Activated T-helper 1 cell treated with anti-CD3 and anti-CD28 coated beads, Interleukin-2, amount 50 U/mL, for 16 hours (primary cell): Measurements from ENCODE around the gene ZNF445.
"Not testable (repeated sequence)": the region's sequence is repeated elsewhere in the genome, so short reads cannot be mapped to it uniquely, and the experiment has no call there.

Source experiments
- DNase-seq, 2 donors: peaks; one replicate each; pipeline ENCODE4 v3.0.0-alpha.2; 2020; ENCODE audit warnings: low read depth in 1 of 2, low spot score in 1 of 2

The ZNF445 gene

DNA sequence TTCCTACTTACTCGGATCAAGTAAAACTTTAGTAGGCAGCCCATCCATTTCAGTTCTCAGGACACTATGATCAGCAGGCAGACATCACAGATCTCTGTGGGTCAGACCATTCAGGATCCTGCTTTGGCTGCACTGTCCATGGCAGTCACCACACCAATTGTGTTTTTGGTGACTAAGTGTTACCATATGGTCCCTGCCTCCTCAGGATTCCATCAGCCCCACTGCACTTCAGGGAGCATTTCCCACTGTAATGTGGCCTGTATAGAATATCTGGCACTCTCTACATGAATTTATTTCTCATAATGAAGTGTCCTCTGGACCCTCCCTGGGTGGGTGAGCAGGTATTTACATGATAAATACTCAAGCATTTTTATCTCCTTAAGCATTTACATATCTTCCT lies 41.3 kb downstream of the ZNF445 start:
- DNase-seq, result no peak

DNA sequence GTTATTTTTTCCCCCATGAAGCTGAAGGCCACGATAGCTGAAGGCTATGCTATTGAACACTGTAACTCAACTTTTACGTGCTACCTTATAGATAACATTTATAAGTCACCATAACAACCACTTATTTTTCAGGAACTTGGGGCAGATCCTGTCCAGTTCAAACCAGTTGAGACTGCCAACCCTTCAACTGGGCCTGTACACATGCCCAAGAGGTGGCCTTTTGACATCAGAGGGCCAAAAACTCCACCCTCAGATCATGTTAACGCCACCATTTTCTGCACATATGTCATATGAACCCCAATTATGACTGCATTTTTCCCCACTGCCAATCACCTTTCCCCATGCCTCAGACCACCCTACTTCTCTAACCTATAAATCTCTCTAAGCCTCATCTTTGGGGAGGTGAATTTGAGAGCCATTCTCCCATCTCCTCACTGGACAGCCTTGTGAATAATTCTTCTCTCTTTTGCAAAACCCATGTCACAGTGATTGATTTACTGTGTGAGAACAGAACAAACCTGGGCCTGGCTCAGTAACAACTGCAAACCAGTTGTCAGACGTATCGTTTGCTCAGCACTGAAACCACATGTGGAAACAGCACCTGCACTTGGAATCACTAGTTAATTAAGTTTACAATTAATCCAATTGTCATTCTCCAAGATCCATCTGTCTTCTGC lies 42.5 kb downstream of the ZNF445 start:
- no peak for DNase-seq

DNA sequence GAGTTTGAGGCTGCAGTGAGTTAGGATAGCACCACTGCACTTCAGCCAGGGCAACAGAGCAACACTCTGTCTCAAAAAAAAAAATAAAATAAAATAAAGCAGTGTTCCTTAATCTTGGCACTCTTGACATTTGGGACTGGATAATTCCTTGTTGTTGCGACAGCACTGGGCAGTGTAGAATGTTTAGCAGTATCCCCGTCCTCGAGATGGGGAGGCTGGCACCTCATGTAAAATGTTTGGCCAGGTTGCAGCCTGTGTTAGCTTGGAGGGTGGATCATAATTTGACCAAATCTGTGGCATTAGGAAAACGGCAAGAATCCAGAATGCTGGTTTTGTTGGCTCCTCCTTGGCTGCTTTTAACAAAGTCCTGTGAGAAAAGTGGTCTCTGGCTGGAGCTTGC lies 47.0 kb downstream of the ZNF445 start:
- DNase-seq, result no peak

DNA sequence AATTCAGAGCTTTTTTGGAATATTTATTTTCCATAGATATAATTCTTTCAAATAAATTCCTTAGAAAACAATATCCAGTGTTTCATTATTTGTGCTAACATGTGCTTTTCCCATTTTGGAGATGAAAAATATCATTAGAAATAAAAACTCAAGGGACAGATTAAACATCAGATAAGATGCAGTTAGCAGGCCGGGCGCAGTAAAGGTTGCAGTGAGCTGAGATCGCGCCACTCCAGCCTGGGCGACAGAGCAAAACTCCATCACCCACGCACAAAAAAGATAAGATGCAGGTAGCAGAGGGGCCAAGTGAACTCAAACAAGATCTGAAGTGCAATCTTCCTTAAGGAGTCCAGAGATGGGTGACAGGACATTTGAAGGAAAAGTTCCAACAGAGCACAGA lies 48.0 kb downstream of the ZNF445 start:
- DNase-seq, result no peak

DNA sequence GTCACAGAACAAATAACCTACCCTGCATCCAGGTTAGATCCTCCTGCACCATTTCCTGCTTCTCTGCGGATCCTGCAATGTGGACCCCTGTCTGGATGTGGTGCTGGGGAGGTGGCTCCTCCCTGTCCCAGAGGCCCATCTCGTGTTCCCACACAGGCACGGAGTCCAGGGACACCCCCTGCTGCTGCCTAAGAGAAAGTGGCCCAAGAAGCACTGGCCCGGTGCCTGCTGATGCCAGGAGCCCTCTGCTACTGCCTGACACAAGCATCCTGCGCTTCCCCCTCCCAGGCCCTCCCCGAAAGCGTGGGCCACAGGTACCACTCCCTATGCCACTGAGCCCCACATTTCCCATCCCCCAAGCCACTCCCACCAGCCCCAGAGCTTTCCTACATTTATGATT lies 48.6 kb downstream of the ZNF445 start:
- DNase-seq, result no peak

DNA sequence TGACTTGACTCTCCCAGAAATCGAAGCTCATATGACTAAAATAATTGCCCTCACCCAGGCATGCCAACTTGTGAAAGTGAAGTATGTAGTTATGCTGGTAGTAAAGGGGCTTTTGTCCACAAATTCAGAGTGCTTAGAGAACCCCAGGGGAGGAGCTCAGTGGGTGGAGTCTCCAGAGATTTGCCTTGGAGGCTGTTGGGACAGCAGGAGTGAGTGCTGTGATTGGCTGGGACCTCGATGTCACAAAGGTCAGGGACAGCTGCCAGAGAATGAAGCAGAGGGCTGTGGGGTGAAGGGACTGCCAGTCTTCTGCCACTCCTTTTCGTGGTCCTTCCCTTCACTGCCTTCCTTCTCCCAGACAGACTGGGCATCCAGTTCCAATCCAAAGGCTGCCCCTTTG lies 49.8 kb downstream of the ZNF445 start:
- no peak for DNase-seq

DNA sequence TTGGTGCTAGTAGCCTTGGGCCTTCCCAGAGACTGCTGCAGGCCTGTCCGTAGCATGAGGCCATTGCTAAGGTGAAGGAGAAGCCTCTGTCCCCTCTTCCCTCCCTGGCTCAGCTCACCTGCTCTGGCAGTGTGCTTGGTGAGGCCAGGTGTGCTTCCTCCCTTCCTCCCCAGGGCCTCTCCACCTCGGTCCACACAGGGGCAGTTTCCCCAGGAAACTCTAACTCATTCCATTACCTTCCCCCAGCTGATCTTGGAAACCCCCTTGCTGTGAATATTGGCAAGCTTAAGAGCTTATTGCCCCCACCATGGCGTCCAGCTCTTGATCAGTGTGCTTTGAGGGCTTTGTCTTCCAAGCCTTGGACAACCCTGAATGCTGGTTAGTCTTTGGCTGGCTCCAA lies 52.7 kb downstream of the ZNF445 start:
- DNase-seq, result no peak

DNA sequence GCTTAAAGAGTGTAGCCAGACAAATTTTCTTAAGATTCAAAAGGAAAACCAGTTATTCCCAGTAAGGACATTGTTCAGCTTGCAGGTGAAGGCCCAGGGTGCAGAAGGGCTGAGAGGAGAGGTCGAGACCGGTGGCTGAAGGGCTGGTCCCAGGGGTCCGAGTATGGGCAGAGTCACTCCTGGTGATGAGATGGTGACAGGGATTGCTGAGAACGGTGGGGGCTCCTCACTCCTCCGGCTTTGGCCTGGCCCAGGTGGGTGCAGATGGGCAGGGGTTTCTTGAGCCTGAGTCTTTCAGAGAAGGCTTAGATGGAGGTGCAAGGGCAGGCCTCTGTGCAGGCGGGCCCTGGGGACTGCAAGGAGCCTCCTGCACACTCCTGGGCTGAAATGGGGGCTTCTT lies 56.2 kb downstream of the ZNF445 start:
- DNase-seq, result no peak

DNA sequence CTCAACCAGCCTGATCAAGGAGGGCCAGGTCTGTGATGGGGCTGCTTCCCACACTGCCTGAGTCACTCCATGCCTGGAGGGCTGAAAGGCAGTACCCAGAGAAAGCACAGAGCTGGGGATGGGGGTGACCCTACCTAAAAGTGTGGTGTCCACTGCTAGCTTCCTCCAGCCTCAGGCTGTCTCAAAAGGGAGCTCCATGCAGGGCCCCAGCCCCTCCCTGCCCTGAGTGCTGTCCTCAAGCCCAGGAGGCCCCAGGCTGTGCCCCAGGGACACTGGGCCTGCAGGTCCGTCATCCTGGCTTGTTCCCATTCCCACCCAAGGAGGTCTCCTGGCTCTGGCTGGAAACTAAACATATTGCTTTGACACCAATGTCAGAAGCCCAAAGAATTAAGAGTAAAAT lies 56.8 kb downstream of the ZNF445 start:
- no peak for DNase-seq

DNA sequence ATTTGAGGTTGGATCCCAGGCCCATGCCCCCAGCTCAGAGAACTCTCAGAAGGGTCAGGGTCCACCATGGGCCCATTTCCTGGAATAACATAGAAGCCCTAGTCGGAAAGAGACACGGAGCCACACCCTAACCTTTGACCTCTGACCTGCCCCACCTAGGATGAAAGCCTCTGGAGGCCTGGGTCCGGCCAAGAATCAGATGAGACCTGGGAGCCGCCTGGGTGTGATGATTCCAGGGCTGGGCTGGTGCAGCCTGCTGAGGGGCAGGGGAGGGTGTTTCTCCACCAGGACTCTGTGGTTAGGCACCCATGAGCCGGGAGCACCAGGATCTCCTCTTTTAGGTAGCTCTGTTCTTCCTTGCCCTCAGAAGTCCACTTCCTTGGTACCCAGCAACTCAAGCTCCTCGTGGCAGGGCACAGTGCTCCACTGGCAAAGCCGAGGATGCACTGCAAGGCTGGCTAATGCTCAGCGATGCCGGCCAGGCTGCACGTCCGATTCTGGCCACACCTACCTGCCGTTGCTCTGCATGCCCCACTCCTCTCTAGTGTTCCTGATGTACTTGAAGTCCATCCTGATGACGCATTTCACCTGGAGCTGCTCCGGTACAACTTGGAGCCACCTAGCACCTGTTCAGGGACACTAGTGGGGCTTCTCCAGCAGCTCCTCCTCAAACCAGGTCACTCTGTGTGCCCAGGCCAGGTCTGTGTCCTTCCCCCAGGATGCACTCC lies 57.4 kb downstream of the ZNF445 start:
- no peak for DNase-seq

DNA sequence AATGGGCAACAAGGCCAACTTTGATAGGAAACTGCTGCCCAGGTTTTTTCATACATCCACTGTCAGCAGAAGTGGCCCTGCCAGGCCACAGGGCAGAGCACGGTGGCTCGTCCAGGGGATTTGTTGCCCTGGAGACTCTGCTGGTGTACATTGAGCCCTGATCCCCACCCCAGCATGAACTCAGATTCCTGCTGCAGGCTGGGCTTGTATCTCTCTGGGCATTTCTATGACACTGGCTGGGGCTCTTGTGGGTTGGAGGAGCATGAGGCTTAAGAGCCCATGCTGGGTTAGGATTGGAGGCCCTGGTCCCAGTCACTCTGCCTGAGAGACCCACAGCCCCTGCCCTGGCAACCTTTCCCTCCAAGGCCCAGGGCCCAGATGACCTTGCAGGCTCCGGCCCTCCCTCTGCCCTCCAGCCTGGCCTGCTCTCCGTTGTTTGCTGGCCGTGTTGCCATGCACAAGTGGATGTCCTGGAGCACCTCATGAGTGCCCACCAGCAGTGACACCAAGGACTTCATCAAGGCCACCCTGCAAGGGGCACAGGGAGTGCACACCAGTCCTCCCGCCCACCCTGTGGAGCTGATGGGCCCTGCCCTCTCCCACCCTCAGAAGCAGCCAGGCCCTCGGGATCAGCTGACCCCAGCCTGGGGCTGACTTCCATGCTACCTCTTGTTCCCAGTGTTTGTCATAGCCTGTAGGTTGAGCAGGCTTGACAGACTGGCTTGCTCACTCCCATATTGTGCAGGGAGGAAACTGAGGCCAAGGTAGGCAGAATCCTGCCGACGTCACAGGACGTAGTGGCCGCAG lies 58.2 kb downstream of the ZNF445 start:
- no peak for DNase-seq

DNA sequence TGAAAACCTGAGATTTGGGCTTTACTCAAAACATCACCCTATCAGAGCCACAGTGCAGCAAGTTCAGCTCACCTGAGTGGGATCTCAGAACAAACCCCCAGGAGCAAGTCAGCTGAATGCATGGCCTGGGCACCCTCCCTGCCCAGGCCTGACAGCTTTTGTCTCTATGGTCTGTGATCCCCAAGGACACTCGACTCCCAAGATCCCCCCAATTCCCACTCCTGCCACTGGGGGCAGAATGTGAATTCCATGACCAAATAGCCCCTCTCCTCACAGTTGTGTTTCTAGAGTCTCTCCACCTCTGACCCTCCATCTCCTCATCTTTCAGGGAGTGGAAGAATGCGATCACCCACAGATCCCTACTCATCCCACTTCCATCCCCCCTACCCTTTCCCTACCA lies 58.9 kb downstream of the ZNF445 start:
- DNase-seq, result no peak

DNA sequence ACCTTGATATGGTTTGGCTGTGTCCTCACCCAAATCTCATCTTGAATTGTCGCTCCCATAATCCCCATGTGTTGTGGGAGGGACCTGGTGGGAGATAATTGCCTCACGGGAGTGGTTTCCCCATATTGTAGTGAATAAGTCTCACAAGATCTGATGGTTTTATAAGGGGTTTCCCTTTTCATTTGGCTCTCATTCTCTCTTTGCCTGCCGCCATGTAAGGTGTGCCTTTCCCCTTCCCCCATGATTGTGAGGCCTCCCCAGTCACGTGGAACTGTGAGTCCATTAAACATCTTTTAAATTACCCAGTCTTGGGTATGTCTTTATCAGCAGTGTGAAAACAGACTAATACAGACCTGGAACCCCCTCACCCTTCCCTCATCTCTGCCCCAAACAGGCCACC lies 59.4 kb downstream of the ZNF445 start:
- DNase-seq, result not testable (repeated sequence)

DNA sequence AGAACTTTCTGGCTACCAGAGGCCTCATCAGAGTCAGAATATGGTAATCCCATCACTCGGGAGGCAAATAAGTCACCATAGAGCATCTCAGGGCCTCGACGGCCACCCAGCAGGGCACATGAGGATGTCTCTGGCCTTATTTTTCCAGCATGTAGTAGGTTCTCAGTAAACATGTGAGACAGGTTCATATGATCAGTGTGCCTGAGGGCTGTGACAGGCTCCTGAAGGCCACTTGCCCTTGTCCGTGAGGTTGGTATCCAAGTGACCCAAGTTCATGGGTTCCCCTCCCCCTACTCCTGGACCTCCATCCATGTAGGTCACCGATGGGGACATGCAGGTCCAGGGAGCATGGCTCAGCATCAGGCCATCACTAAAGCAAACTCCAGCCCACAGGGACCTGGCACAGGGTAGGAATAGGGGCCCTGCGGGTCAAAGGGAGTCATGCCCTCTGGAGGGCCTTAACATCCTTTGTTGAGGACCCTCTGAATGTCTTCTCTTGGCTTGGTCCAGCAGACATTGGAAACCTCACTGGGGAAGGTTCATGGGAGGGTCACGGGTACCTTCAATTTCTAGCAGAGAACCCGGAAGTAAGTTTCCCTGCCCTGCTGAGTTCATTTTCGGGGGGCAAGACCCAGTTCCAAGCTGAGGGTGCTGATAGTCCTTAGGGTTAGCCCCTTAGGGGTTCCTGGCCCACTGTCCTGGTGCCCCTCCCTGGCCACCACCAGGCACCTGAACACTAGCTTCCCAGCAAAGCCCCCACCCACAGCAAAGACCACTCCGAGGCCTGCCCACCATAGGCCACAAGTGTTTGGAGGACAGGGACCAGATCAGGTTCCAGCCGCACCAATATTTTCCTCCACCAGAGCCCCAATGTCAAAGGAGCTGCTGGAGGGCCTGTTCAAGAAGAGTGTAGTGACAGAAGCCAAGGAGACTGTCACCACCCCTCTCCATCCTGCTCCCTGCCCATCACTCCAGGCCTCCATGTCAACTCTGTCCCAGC lies 61.1 kb downstream of the ZNF445 start:
- DNase-seq, result no peak

DNA sequence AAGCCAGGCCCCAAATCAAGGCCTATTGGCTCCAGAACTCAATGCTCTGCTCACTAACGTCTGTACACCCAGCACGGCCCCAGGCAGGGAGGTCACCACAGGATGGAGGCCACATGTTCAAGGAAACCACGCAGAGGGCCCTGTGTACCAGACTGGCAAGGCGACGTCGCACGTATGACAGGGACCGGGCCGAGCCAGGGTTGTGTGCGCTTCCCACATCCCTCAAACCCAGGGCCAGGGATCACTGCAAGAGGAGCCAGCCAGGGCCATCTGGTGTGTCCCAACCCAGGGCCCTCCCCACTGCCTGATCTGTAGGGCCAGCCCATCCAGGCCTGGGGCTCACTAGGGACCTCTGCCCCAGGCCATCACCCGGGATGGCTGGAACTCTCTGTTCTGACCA lies 62.0 kb downstream of the ZNF445 start:
- DNase-seq, result no peak

DNA sequence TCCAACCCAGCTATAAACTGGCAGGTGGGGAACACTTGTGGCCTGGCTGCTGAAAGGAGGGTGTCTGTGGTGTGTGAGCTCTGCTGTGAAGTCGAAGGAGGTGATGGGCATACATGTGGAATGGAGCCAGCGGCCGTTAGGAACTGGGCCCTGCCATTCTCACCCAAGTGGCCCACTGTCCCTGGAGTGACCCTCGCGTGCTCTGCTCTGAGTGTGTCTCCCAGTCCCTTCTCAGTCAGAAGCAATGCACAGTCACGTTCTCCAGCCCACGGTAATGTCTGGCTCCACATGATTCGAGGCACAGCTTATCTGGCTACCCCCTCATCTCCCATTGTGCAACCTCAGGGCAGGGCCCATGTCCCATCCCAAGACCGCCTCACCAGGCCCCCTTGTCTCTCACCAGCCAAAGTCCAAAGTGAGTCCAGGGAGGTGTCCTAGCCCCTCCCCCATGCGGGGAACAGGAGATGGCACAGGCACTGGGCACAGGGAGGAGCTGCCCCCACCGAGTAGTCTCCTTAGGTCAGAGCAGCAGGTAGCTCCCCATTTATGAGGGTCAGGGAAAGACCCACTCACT lies 62.9 kb downstream of the ZNF445 start:
- no peak for DNase-seq

DNA sequence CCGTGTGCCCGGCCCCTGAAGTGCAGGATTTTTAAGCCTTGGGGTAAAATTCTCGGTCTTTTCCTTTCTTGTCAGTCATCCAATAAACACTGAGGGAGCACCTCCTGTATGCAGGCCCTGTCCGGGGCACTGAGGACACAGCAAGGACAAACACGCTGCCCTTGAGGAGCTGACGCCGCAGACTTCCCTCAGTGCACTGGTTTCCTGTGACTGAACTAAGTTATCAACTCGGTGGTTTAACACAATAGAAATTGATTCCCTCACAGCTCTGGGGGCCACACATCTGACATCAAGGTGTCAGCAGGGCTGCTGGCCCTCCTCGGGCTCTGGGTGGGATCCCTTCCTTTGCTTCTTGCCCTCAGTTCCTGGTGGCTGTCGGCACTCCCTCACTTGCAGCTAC lies 65.1 kb downstream of the ZNF445 start:
- no peak for DNase-seq

DNA sequence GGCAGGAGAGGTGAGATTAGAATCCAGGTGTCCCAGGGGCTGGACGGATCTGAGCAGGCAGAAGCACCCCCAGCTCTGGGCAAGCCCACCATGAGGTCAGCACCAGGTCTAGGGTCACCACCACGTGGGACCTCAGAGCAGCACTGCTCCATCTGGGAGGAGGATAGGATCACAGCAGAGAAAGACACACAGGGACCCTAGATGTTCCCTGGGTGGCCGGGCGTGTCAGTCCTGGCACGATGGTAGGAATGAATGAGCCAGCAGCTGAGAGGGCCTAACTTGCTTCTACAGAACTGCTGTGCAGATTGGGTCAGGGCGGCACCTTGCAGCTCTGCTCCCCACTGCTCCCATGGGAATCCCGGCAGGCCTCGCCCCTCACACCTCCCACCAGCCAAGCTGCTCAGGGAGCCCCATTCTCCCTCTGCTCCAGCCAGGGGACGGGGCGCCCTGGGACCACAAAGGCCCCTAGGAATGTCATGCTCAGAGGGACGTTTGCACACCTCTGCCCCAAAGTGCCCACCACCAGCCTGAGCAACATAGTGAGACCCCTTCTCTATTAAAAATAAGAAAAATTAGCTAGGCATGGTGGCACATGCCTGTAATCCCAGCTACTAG lies 66.3 kb downstream of the ZNF445 start:
- DNase-seq, result no peak

DNA sequence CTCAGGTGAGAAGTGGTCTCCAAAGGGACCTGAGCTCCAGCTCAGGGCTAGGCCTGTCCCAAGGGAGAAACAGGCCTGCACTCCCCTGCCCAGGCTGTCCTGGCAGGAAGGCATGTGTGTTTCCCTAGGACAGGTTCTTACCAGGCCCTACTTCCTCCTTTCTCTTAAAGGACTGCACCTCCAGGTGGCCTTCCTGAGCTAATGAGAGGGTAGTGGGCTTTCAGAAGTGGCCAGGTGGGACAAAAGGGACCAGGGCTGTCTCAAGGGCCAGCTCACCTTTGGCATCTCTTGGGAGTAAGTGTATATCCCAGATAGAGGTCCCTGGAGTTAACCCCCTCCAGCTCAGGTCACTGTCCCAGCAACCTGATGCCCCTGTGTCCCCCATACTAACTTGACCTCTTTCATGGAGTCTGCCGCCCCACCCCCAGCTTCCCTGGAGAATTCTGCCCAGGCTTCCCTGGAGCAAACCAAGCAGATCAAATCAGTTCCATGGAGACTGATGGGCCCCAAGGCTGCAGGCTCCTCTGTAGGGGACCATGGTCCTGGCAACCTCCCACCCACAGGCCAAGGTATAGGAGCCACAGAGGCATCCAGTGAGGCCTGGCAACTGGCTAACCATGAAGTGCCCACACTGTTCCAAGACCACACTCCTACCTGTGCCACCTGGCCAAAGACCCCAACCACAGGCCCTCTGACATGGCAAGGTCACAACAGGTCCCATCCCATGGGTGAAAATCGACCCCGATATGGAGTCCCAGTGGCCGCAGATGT lies 67.6 kb downstream of the ZNF445 start:
- DNase-seq, result no peak
